Hematopoietic multipotent progenitor cell (in vitro differentiated cells): ENCODE data around the gene CHCHD3. TPM values are rescaled to one million over a fixed set of nuclear protein-coding genes. Genes with fewer than 3 reads are reported as not detected.

Experiments used
- DNase-seq, 3 donors: peaks; one replicate each; pipeline ENCODE4 v3.0.0-alpha.2; 2011 to 2015; ENCODE audit warnings: low read depth in 2 of 3, low spot score in 2 of 3
- small RNA-seq: library from RNA; depleted of rRNA; stranded (forward); fragments of <200 nt; gene quantifications from one replicate; pipeline ENCODE3, GENCODE V24; 2012
- total RNA-seq: library from RNA; depleted of rRNA; stranded (reverse); fragments of >200 nt; gene quantifications from one replicate; pipeline ENCODE4 v1.2.3, GENCODE V29; 2012

Gene CHCHD3
- total RNA-seq, 1 donor: 26.1 TPM

GRCh38 chr7:132756484-132756990 is 325.4 kb downstream of the CHCHD3 start:
- DNase-seq: no peak

- no peak for DNase-seq
Observed at GRCh38 chr7:132755538-132756483, 326.1 kb downstream of the CHCHD3 start.

- DNase-seq: no peak
Observed at GRCh38 chr7:132752431-132752830, 329.5 kb downstream of the CHCHD3 start.

GRCh38 chr7:132751244-132751647 is 330.6 kb downstream of the CHCHD3 start:
- no peak for DNase-seq

GRCh38 chr7:132750530-132751217 is 331.2 kb downstream of the CHCHD3 start:
- DNase-seq: no peak

GRCh38 chr7:132750096-132750495 is 331.8 kb downstream of the CHCHD3 start:
- no peak for DNase-seq

GRCh38 chr7:132745510-132745909 is 336.4 kb downstream of the CHCHD3 start:
- no peak for DNase-seq

GRCh38 chr7:132743974-132744373 is 337.9 kb downstream of the CHCHD3 start:
- DNase-seq: no peak

GRCh38 chr7:132742189-132742612 is 339.7 kb downstream of the CHCHD3 start:
- DNase-seq: no peak

- no peak for DNase-seq
Observed at GRCh38 chr7:132740176-132740575, 341.7 kb downstream of the CHCHD3 start.

- DNase-seq: no peak
Observed at GRCh38 chr7:132739271-132739955, 342.5 kb downstream of the CHCHD3 start.

GRCh38 chr7:132738254-132738653 is 343.6 kb downstream of the CHCHD3 start:
- no peak for DNase-seq

- DNase-seq: no peak
Observed at GRCh38 chr7:132735476-132735875, 346.4 kb downstream of the CHCHD3 start.

Small RNA genes lying within 50 kb of the gene (small RNA-seq; reads per million reads assigned to genes)
- gene RF00218: not detected
- not detected for gene RNU6-92P

Other genes with a start within 250 kb of the CHCHD3 start
- gene EXOC4, start 171.0 kb upstream of the CHCHD3 start, total RNA-seq: 66.2 TPM